ENCODE measurements around the gene SFXN2.
A peak's percentile ranks its signal among the peaks of the same experiment; 100 is the strongest.
"Not testable (repeated sequence)": the region's sequence is repeated elsewhere in the genome, so short reads cannot be mapped to it uniquely, and the experiment has no call there.

SFXN2 gene

GRCh38 chr10:102712843-102713538, 1.4 kb upstream of the SFXN2 start:
- H3K27me3 ChIP-seq: no peaks in the 10 kb centered on the region
- H3K27ac ChIP-seq: peak overlapping the region; percentile 77
- H3K9me3 ChIP-seq: no peaks in the 10 kb centered on the region
- peaks cover 19 to 20% of the 10 kb centered on the region in 2 experiments for H3K4me1 ChIP-seq (ENCODE audit: control insufficient read depth in 1 of 2, insufficient read depth in 1 of 2, low read depth in 1 of 2, low read length in 1 of 2)
- H3K36me3 ChIP-seq: no peaks in the 10 kb centered on the region
- no peak for TF ChIP-seq CTCF (IDR thresholded peaks at IDR 0.05)
- peak overlapping the region; percentile 90 to 98 for H3K4me3 ChIP-seq (ENCODE audit: low read depth in 1 of 2, low read length in 1 of 2)

GRCh38 chr10:102713539-102713813, 960 bp upstream of the SFXN2 start:
- Histone ChIP-seq H3K36me3 (no peaks in the 10 kb centered on the region), H3K9me3 (no peaks in the 10 kb centered on the region), H3K27ac (peak overlapping the region; percentile 77), H3K4me1 (ENCODE audit: control insufficient read depth in 1 of 2, insufficient read depth in 1 of 2, low read depth in 1 of 2, low read length in 1 of 2) (peaks cover 19 to 20% of the 10 kb centered on the region in 2 experiments), H3K4me3 (ENCODE audit: low read depth in 1 of 2, low read length in 1 of 2) (peak overlapping the region; percentile 90 to 98), H3K27me3 (no peaks in the 10 kb centered on the region)
- TF ChIP-seq CTCF (IDR thresholded peaks at IDR 0.05): peak; percentile 62

GRCh38 chr10:102713814-102714620, 419 bp upstream of the SFXN2 start, which contains the start of gene ARL3:
ARL3 (minus strand) TSS chr10:102714397; CDS start chr10:102714275, 122 bp downstream.
- Histone ChIP-seq H3K4me1 (ENCODE audit: control insufficient read depth in 1 of 2, insufficient read depth in 1 of 2, low read depth in 1 of 2, low read length in 1 of 2) (peaks cover 19 to 20% of the 10 kb centered on the region in 2 experiments), H3K4me3 (ENCODE audit: low read depth in 1 of 2, low read length in 1 of 2) (peak within 1 kb of the TSS; percentile 90 to 98), H3K27ac (peak within 1 kb of the TSS; percentile 77), H3K9me3 (no peaks in the 10 kb centered on the region), H3K36me3 (no peaks in the 10 kb centered on the region), H3K27me3 (no peaks in the 10 kb centered on the region)
- no peak for TF ChIP-seq CTCF (IDR thresholded peaks at IDR 0.05)

GRCh38 chr10:102715880-102716279, 1.4 kb downstream of the SFXN2 start:
- H3K4me3 ChIP-seq (ENCODE audit: low read depth in 1 of 2, low read length in 1 of 2): no peak overlapping the region
- no peaks in the 10 kb centered on the region for H3K36me3 ChIP-seq
- TF ChIP-seq CTCF (IDR thresholded peaks at IDR 0.05): no peak
- H3K27ac ChIP-seq: no peak overlapping the region
- no peaks in the 10 kb centered on the region for H3K27me3 ChIP-seq
- no peaks in the 10 kb centered on the region for H3K9me3 ChIP-seq
- peaks cover 19 to 20% of the 10 kb centered on the region in 2 experiments for H3K4me1 ChIP-seq (ENCODE audit: control insufficient read depth in 1 of 2, insufficient read depth in 1 of 2, low read depth in 1 of 2, low read length in 1 of 2)

- H3K9me3 ChIP-seq; H3K36me3 ChIP-seq; H3K27me3 ChIP-seq; H3K4me3 ChIP-seq (ENCODE audit: low read depth in 1 of 2, low read length in 1 of 2); H3K27ac ChIP-seq: not testable (repeated sequence)
- peaks cover 19 to 20% of the 10 kb centered on the region in 2 experiments for H3K4me1 ChIP-seq (ENCODE audit: control insufficient read depth in 1 of 2, insufficient read depth in 1 of 2, low read depth in 1 of 2, low read length in 1 of 2)
These were observed 2.6 kb downstream of the SFXN2 start for GRCh38 chr10:102716900-102717565.

Data from neutrophil (primary cell).